Osteoblast (primary cell): ENCODE data around the gene NEU2. TPM values are rescaled to one million over a fixed set of nuclear protein-coding genes. Genes with fewer than 3 reads are reported as not detected.

ENCODE experiments used
- DNase-seq: peaks from one replicate; pipeline ENCODE4 v3.0.0; 2011; ENCODE audit warnings: low spot score, mixed read lengths; ENCODE audit not compliant: insufficient read length; ENCODE audit errors: missing footprints
- H2AFZ ChIP-seq: 2 replicates; pipeline ENCODE4 v1.6.0; 2011; ENCODE audit warnings: mild to moderate bottlenecking, low read length
- H3K27ac ChIP-seq: 2 replicates; pipeline ENCODE4 v1.5.1; 2011; ENCODE audit warnings: mild to moderate bottlenecking, low read depth, low read length, moderate library complexity
- H3K27me3 ChIP-seq: 2 replicates; pipeline ENCODE4 v1.6.0; 2012; ENCODE audit warnings: mild to moderate bottlenecking, control low read depth, inconsistent platforms, low read length, moderate library complexity; ENCODE audit not compliant: insufficient read depth
- H3K36me3 ChIP-seq: 2 replicates; pipeline ENCODE4 v1.5.1; 2011; ENCODE audit warnings: mild to moderate bottlenecking, low read length, control low read depth, moderate library complexity; ENCODE audit not compliant: insufficient read depth
- H3K4me1 ChIP-seq: 2 replicates; pipeline ENCODE4 v1.5.1; 2011; ENCODE audit warnings: mild to moderate bottlenecking, low read length, control low read depth, moderate library complexity; ENCODE audit not compliant: insufficient read depth
- H3K4me2 ChIP-seq: 2 replicates; pipeline ENCODE4 v1.6.0; 2011; ENCODE audit warnings: mild to moderate bottlenecking, low read length; ENCODE audit not compliant: insufficient read depth
- H3K4me3 ChIP-seq: fragments of 200-600 bp; sonication (generic); 3 replicates; pipeline ENCODE4 v1.5.1; 2012; ENCODE audit warnings: mild to moderate bottlenecking, low read length, inconsistent platforms; ENCODE audit not compliant: insufficient read depth
- H3K79me2 ChIP-seq: 2 replicates; pipeline ENCODE4 v1.6.0; 2012; ENCODE audit warnings: mild to moderate bottlenecking, low read length, control low read depth, inconsistent platforms; ENCODE audit not compliant: insufficient read depth
- H3K9me3 ChIP-seq: 2 replicates; pipeline ENCODE4 v1.5.1; 2011; ENCODE audit warnings: low read depth, low read length, control low read depth
- H4K20me1 ChIP-seq: 2 replicates; pipeline ENCODE4 v1.6.0; 2012; ENCODE audit warnings: mild to moderate bottlenecking, low read length, control low read depth; ENCODE audit not compliant: insufficient read depth
- CTCF ChIP-seq: IDR thresholded peaks from 2 replicates; pipeline ENCODE4 v1.5.1; 2011; ENCODE audit warnings: mild to moderate bottlenecking, low read depth, low read length, moderate library complexity; ENCODE audit errors: extremely low read depth
- total RNA-seq: library from RNA; depleted of rRNA; stranded (reverse); fragments of >200 nt; gene quantifications from 2 replicates; pipeline ENCODE4 v1.2.3, GENCODE V29; 2012

Gene NEU2
- total RNA-seq, 1 donor = not detected

- no peak overlapping the region for H3K4me2 ChIP-seq
These were observed 644 bp upstream of the NEU2 start for GRCh38 chr2:233031556-233032500.

GRCh38 chr2:233033672-233034071 lies 1.2 kb downstream of the NEU2 start:
- Histone ChIP-seq H2AFZ (no peak overlapping the region), H3K4me3 (no peak overlapping the region), H3K4me1 (peaks cover 19% of the 10 kb centered on the region), H3K27ac (no peak overlapping the region), H3K36me3 (no peaks in the 10 kb centered on the region), H3K79me2 (no peaks in the 10 kb centered on the region), H3K4me2 (no peak overlapping the region), H3K27me3 (no peaks in the 10 kb centered on the region), H4K20me1 (no peaks in the 10 kb centered on the region), H3K9me3 (no peaks in the 10 kb centered on the region)
- DNase-seq = peak; percentile 86
- TF ChIP-seq CTCF = no peak

More at GRCh38 chr2:233031556-233032500, 644 bp upstream of the NEU2 start:
- Histone ChIP-seq H3K4me3 (no peak overlapping the region), H3K9me3 (no peaks in the 10 kb centered on the region), H3K36me3 (no peaks in the 10 kb centered on the region), H3K27ac (no peak overlapping the region), H3K79me2 (no peaks in the 10 kb centered on the region), H4K20me1 (no peaks in the 10 kb centered on the region), H3K4me1 (peaks cover 18% of the 10 kb centered on the region), H3K27me3 (no peaks in the 10 kb centered on the region), H2AFZ (peak overlapping the region; percentile 21)
- DNase-seq = no peak
- no peak for TF ChIP-seq CTCF

GRCh38 chr2:233034091-233034882 lies 1.8 kb downstream of the NEU2 start:
- H3K4me3 ChIP-seq = no peak overlapping the region
- peaks cover under 1% of the 10 kb centered on the region for H3K27me3 ChIP-seq
- no peaks in the 10 kb centered on the region for H3K36me3 ChIP-seq
- peaks cover 18% of the 10 kb centered on the region for H3K4me1 ChIP-seq
- H3K79me2 ChIP-seq = no peaks in the 10 kb centered on the region
- H2AFZ ChIP-seq = no peak overlapping the region
- no peak overlapping the region for H3K4me2 ChIP-seq
- no peak for TF ChIP-seq CTCF
- no peaks in the 10 kb centered on the region for H3K9me3 ChIP-seq
- no peak overlapping the region for H3K27ac ChIP-seq
- no peak for DNase-seq
- no peaks in the 10 kb centered on the region for H4K20me1 ChIP-seq
